Kidney tubule cell (primary cell): ENCODE data around the gene UHRF1.
A peak's percentile ranks its signal among the peaks of the same experiment; 100 is the strongest.

Experiments used
- DNase-seq: peaks from one replicate; pipeline ENCODE4 v3.0.0-alpha.2; 2018; ENCODE audit warnings: low spot score

Gene UHRF1

GRCh38 chr19:4990306-4990705, 81.0 kb downstream of the UHRF1 start:
- no peak for DNase-seq

GRCh38 chr19:4991538-4991937, 82.2 kb downstream of the UHRF1 start:
- DNase-seq, result no peak

GRCh38 chr19:4991996-4992698, 82.8 kb downstream of the UHRF1 start:
- DNase-seq, result no peak

- peak; percentile 27 for DNase-seq
These were observed 84.4 kb downstream of the UHRF1 start for GRCh38 chr19:4993683-4994082.

- no peak for DNase-seq
These were observed 87.4 kb downstream of the UHRF1 start for GRCh38 chr19:4996701-4997100.

GRCh38 chr19:4997297-4997696, 88.0 kb downstream of the UHRF1 start:
- DNase-seq, result no peak

GRCh38 chr19:5000120-5000611, 90.9 kb downstream of the UHRF1 start:
- DNase-seq, result no peak

- peak; percentile 38 for DNase-seq
These were observed 92.3 kb downstream of the UHRF1 start for GRCh38 chr19:5001615-5002014.

- peak; percentile 64 for DNase-seq
These were observed 92.8 kb downstream of the UHRF1 start for GRCh38 chr19:5002143-5002542.

- DNase-seq, result no peak
These were observed 94.5 kb downstream of the UHRF1 start for GRCh38 chr19:5003781-5004180.

GRCh38 chr19:5005096-5005495, 95.8 kb downstream of the UHRF1 start:
- DNase-seq, result no peak

- DNase-seq, result peak; percentile 55
These were observed 96.9 kb downstream of the UHRF1 start for GRCh38 chr19:5006201-5006600.

- DNase-seq, result no peak
These were observed 97.5 kb downstream of the UHRF1 start for GRCh38 chr19:5006821-5007220.
